H1 (cell line): ENCODE results near the gene RBM20. TPM values are rescaled to one million over a fixed set of nuclear protein-coding genes. Genes with fewer than 3 reads are reported as not detected.

Experiments
- CTCF ChIA-PET: fragments of 300-600 bp; sonication (Branson Sonifier 250); formaldehyde crosslinking; loops from one replicate; lab custom pipeline; 2021; ENCODE audit not compliant: partially characterized antibody; lab: Charles Lee
- POLR2A ChIA-PET: fragments of 300-600 bp; sonication (Branson Sonifier 250); formaldehyde crosslinking; loops from one replicate; lab custom pipeline; 2021; ENCODE audit warnings: inconsistent platforms; ENCODE audit not compliant: partially characterized antibody; lab: Charles Lee
- DNase-seq, 2 experiments: peaks; one replicate each; pipeline versions ENCODE4 v3.0.0 to v3.0.0-alpha.2; 2010 to 2022; ENCODE audit warnings: low spot score in 2 of 2, low read depth in 1 of 2, mixed read lengths in 1 of 2
- FAIRE-seq: peaks from 2 replicates; lab custom pipeline; 2011; peaks lifted over from hg19 to GRCh38; lab: Jason Lieb, UNC
- H2AFZ ChIP-seq: 2 replicates; pipeline ENCODE4 v1.8.1; 2012; ENCODE audit warnings: low read length, inconsistent platforms
- H2AK5ac ChIP-seq: 2 replicates; pipeline ENCODE4 v1.6.1; 2013; ENCODE audit warnings: low read depth, low read length
- H2BK120ac ChIP-seq: replicated peaks from 2 replicates; pipeline ENCODE3; 2013; ENCODE audit warnings: low read depth, low read length, inconsistent platforms
- H2BK12ac ChIP-seq: 2 replicates; pipeline ENCODE4 v1.6.1; 2013; ENCODE audit warnings: low read depth, low read length
- H2BK15ac ChIP-seq: 2 replicates; pipeline ENCODE4 v1.6.1; 2013; ENCODE audit warnings: low read length
- H2BK20ac ChIP-seq: 2 replicates; pipeline ENCODE4 v1.6.1; 2013; ENCODE audit warnings: low read length
- H2BK5ac ChIP-seq: 2 replicates; pipeline ENCODE4 v1.6.1; 2013; ENCODE audit warnings: low read depth, low read length
- H3K14ac ChIP-seq: 2 replicates; pipeline ENCODE4 v1.6.1; 2013; ENCODE audit warnings: inconsistent platforms; ENCODE audit not compliant: insufficient read length
- H3K18ac ChIP-seq: 2 replicates; pipeline ENCODE4 v1.6.1; 2013; ENCODE audit warnings: low read length; ENCODE audit errors: extremely low read depth
- H3K23ac ChIP-seq: 2 replicates; pipeline ENCODE4 v1.6.1; 2013; ENCODE audit warnings: inconsistent platforms; ENCODE audit not compliant: insufficient read length
- H3K23me2 ChIP-seq: 2 replicates; pipeline ENCODE4 v1.6.1; 2013; ENCODE audit warnings: low read depth, low read length
- H3K27ac ChIP-seq: 2 replicates; pipeline ENCODE4 v1.6.1; 2011; ENCODE audit warnings: low read depth, low read length, inconsistent platforms
- H3K27me3 ChIP-seq, 4 experiments: replicated peaks in 1 of 4; 1 replicate in 1 of 4; 2 replicates in 3 of 4; pipeline versions ENCODE4 v1.6.1 to v1.8.1; 2011 to 2013; ENCODE audit warnings: low read length in 3 of 4, mild to moderate bottlenecking in 3 of 4, inconsistent platforms in 2 of 4, mixed read lengths in 2 of 4, moderate library complexity in 1 of 4; ENCODE audit not compliant: control insufficient read depth in 3 of 4, insufficient read depth in 3 of 4; ENCODE audit errors: extremely low read depth in 1 of 4
- H3K36me3 ChIP-seq, 4 experiments: 2 replicates each; pipeline versions ENCODE4 v1.6.1 to v1.8.1; 2011 to 2013; ENCODE audit warnings: mild to moderate bottlenecking in 4 of 4, low read length in 3 of 4, moderate library complexity in 2 of 4, control low read depth in 1 of 4, inconsistent platforms in 1 of 4; ENCODE audit not compliant: insufficient read depth in 4 of 4, control insufficient read depth in 2 of 4
- H3K4ac ChIP-seq: replicated peaks from 2 replicates; pipeline ENCODE3; 2013; ENCODE audit warnings: low read length, low read depth, mixed read lengths, inconsistent platforms; ENCODE audit not compliant: insufficient read length
- H3K4me1 ChIP-seq, 4 experiments: replicated peaks in 1 of 4; 1 replicate in 1 of 4; 2 replicates in 3 of 4; pipeline versions ENCODE4 v1.6.1 to v1.8.1; 2011 to 2013; ENCODE audit warnings: low read length in 3 of 4, inconsistent platforms in 2 of 4, mixed read lengths in 1 of 4; ENCODE audit not compliant: insufficient read depth in 4 of 4, control insufficient read depth in 3 of 4
- H3K4me2 ChIP-seq, 2 experiments: 2 replicates each; pipeline versions ENCODE4 v1.6.1 to v1.8.1; 2011 to 2013; ENCODE audit warnings: low read depth in 2 of 2, low read length in 2 of 2, control low read depth in 1 of 2, inconsistent platforms in 1 of 2, mild to moderate bottlenecking in 1 of 2; ENCODE audit not compliant: insufficient read depth in 1 of 2
- H3K4me3 ChIP-seq, 4 experiments: fragments of 200-600, 300-600 bp in 1 of 4; sonication (generic), shearing (Covaris generic), sonication (Bioruptor Twin) in 1 of 4; 2 replicates each; pipeline versions ENCODE4 v1.5.1 to v1.8.1; 2011 to 2016; ENCODE audit warnings: low read length in 4 of 4, low read depth in 3 of 4, control low read depth in 2 of 4, inconsistent platforms in 2 of 4, mild to moderate bottlenecking in 2 of 4, mixed read lengths in 1 of 4, moderate library complexity in 1 of 4; ENCODE audit not compliant: insufficient read depth in 2 of 4; ENCODE audit errors: extremely low read depth in 1 of 4
- H3K56ac ChIP-seq: replicated peaks from 2 replicates; pipeline ENCODE3; 2013; ENCODE audit warnings: low read depth, mild to moderate bottlenecking, mixed read lengths, low read length, inconsistent platforms; ENCODE audit not compliant: insufficient read length
- H3K79me1 ChIP-seq: 2 replicates; pipeline ENCODE4 v1.6.1; 2013; ENCODE audit warnings: low read depth, low read length, control low read depth
- H3K79me2 ChIP-seq, 2 experiments: 2 replicates each; pipeline versions ENCODE4 v1.6.1 to v1.8.1; 2012 to 2013; ENCODE audit warnings: low read length in 2 of 2, mild to moderate bottlenecking in 2 of 2, inconsistent platforms in 1 of 2; ENCODE audit not compliant: insufficient read depth in 2 of 2, control insufficient read depth in 1 of 2
- H3K9ac ChIP-seq, 4 experiments: replicated peaks in 1 of 4; 1 replicate in 1 of 4; 2 replicates in 3 of 4; pipeline versions ENCODE4 v1.6.1 to v1.8.1; 2011 to 2013; ENCODE audit warnings: low read depth in 3 of 4, low read length in 3 of 4, control low read depth in 2 of 4, mild to moderate bottlenecking in 2 of 4, moderate library complexity in 2 of 4, inconsistent platforms in 1 of 4; ENCODE audit errors: extremely low read depth in 1 of 4
- H3K9me3 ChIP-seq, 2 experiments: 2 replicates each; pipeline versions ENCODE4 v1.6.1 to v1.8.1; 2012 to 2013; ENCODE audit warnings: mild to moderate bottlenecking in 2 of 2, moderate library complexity in 2 of 2, control low read depth in 1 of 2, inconsistent platforms in 1 of 2, low read depth in 1 of 2, low read length in 1 of 2, mixed read lengths in 1 of 2; ENCODE audit not compliant: insufficient read depth in 2 of 2
- H4K20me1 ChIP-seq, 2 experiments: replicated peaks in 1 of 2; 2 replicates each; pipeline versions ENCODE3 to v1.8.1; 2011 to 2013; ENCODE audit warnings: inconsistent platforms in 2 of 2, low read length in 2 of 2, mild to moderate bottlenecking in 1 of 2; ENCODE audit not compliant: insufficient read depth in 2 of 2, control insufficient read depth in 1 of 2
- H4K5ac ChIP-seq: 2 replicates; pipeline ENCODE4 v1.6.1; 2013; ENCODE audit warnings: low read length, low read depth, mixed read lengths, inconsistent platforms; ENCODE audit not compliant: insufficient read length
- H4K8ac ChIP-seq: 2 replicates; pipeline ENCODE4 v1.8.0; 2013; ENCODE audit warnings: mild to moderate bottlenecking, moderate library complexity, low read length, inconsistent platforms; ENCODE audit not compliant: insufficient read depth; ENCODE audit errors: extremely low read depth
- H4K91ac ChIP-seq: replicated peaks from 2 replicates; pipeline ENCODE3; 2013; ENCODE audit warnings: low read length, mixed read lengths, inconsistent platforms; ENCODE audit not compliant: insufficient read length
- WGBS, 2 experiments: shearing (Covaris generic) in 1 of 2; methylation state at CpG; one replicate each; pipeline versions ENCODE4 v1.1.6 to v1.1.7; 2013 to 2015; ENCODE audit warnings: low lambda C conversion rate in 2 of 2, mixed read lengths in 2 of 2, inconsistent platforms in 1 of 2, low coverage in 1 of 2, missing lambda C conversion rate in 1 of 2; ENCODE audit not compliant: insufficient replicate concordance in 2 of 2, insufficient coverage in 1 of 2, insufficient read length in 1 of 2; ENCODE audit errors: extremely low coverage in 1 of 2, missing lambda C conversion rate in 1 of 2; 5-methylcytosine and 5-hydroxymethylcytosine counted together
- polyA plus RNA-seq, 7 experiments: library from polyadenylated mRNA; depleted of rRNA in 3 of 7; stranded (reverse) in 5 of 7; unstranded in 2 of 7; fragments of >200 nt in 5 of 7; fragments of 200-250 nt in 2 of 7; gene quantifications; 1 replicate in 5 of 7; 2 replicates in 1 of 7; 4 replicates in 1 of 7; pipeline versions ENCODE4 v1.2.1 to v1.2.3, GENCODE V29; 2011 to 2013; ENCODE audit warnings: missing spikeins in 2 of 7, mixed read lengths in 2 of 7
- total RNA-seq: library from RNA; stranded (reverse); fragmentation: NEBNext Ultra II Directional; extraction: Animal tissue kit (Norgen Biotek cat#: 25700); gene quantifications from 2 replicates; pipeline ENCODE4 v1.2.1, GENCODE V29; 2021

The RBM20 gene
- total and polyA plus RNA-seq, 2 of the 8 experiments (the other 6 are each of a cell fraction or from before 2014, with no cell fraction given), result 0.05 to 0.63 TPM

GRCh38 chr10:110759523-110759922 is 115.4 kb downstream of the RBM20 start:
- Histone ChIP-seq H2BK120ac (no peak overlapping the region), H3K27ac (no peak overlapping the region), H3K23me2 (no peaks in the 10 kb centered on the region), H3K4me1 (no peaks in the 10 kb centered on the region), H3K9me3 (no peaks in the 10 kb centered on the region), H4K8ac (0 out of 2 replicates have a peak overlapping the region, but pooled peaks have one; percentile 16), H3K36me3 (no peaks in the 10 kb centered on the region), H3K23ac (no peak overlapping the region), H3K56ac (no peak overlapping the region), H3K9ac (no peak overlapping the region), H3K27me3 (no peaks in the 10 kb centered on the region), H4K91ac (no peak overlapping the region), H2BK12ac (no peak overlapping the region), H3K79me1 (no peaks in the 10 kb centered on the region), H2AFZ (no peak overlapping the region), H3K4me2 (no peak overlapping the region), H3K79me2 (no peaks in the 10 kb centered on the region), H3K4ac (no peak overlapping the region), H2BK15ac (no peak overlapping the region), H4K20me1 (no peaks in the 10 kb centered on the region), H2BK5ac (no peak overlapping the region), H3K14ac (no peak overlapping the region), H4K5ac (no peak overlapping the region), H3K18ac (no peak overlapping the region), H2BK20ac (no peak overlapping the region), H3K4me3 (no peak overlapping the region), H2AK5ac (no peak overlapping the region)
- DNase-seq (no peak), FAIRE-seq (no peak)
- ChIA-PET CTCF (interaction anchor here (0.7 to 2.1 kb wide), 4 partner anchors 13 to 317 kb away, joined by 3 to 9 read pairs (median 4); partner anchors contain the start of gene ADRA2A), POLR2A (no interaction called here)
- WGBS, 2 experiments, result 81% methylated on average over 4 of the region's 4 CpGs; no CpG with 5 or more reads in 1 of the 2 experiments
